DOHH2 (cell line): ENCODE data around the gene TMC8.
A peak's percentile ranks its signal among the peaks of the same experiment; 100 is the strongest.

Experiments
- H3F3A ChIP-seq: fragments of 200-600 bp; sonication (generic), shearing (Covaris generic); 2 replicates; pipeline ENCODE4 v1.6.0; 2016; ENCODE audit warnings: antibody characterized with exemption, mild to moderate bottlenecking; ENCODE audit not compliant: control insufficient read depth, insufficient read depth
- H3K27ac ChIP-seq: fragments of 200-600 bp; sonication (generic); 2 replicates; pipeline ENCODE4 v1.5.1; 2014; ENCODE audit warnings: low read depth, mild to moderate bottlenecking, low read length, moderate library complexity
- H3K27me3 ChIP-seq: fragments of 200-600 bp; sonication (generic); 2 replicates; pipeline ENCODE4 v1.6.1; 2014; ENCODE audit warnings: mild to moderate bottlenecking, low read length, mixed read lengths; ENCODE audit not compliant: control insufficient read depth
- H3K36me3 ChIP-seq: fragments of 200-600 bp; sonication (generic); 2 replicates; pipeline ENCODE4 v1.6.1; 2014; ENCODE audit warnings: mild to moderate bottlenecking, low read length, moderate library complexity, mixed read lengths; ENCODE audit not compliant: control insufficient read depth
- H3K4me1 ChIP-seq: fragments of 200-600 bp; sonication (generic); 2 replicates; pipeline ENCODE4 v1.6.1; 2014; ENCODE audit warnings: mild to moderate bottlenecking, low read length, mixed read lengths; ENCODE audit not compliant: control insufficient read depth
- H3K4me2 ChIP-seq: fragments of 200-600 bp; sonication (generic); 2 replicates; pipeline ENCODE4 v1.6.0; 2014; ENCODE audit warnings: mild to moderate bottlenecking, low read length, moderate library complexity
- H3K4me3 ChIP-seq: fragments of 200-600 bp; sonication (generic); 2 replicates; pipeline ENCODE4 v1.5.1; 2014; ENCODE audit warnings: mild to moderate bottlenecking, low read length, mixed read lengths
- H3K79me2 ChIP-seq: fragments of 200-600 bp; sonication (generic); 2 replicates; pipeline ENCODE4 v1.6.1; 2014; ENCODE audit warnings: mild to moderate bottlenecking, low read length, mixed read lengths; ENCODE audit not compliant: control insufficient read depth
- H3K9me2 ChIP-seq: fragments of 200-600 bp; sonication (generic); replicated peaks from 2 replicates; pipeline ENCODE4 v1.6.1; 2014; ENCODE audit warnings: mild to moderate bottlenecking, low read length, mixed read lengths; ENCODE audit not compliant: control insufficient read depth
- H3K9me3 ChIP-seq: fragments of 200-600 bp; sonication (generic); 2 replicates; pipeline ENCODE4 v1.6.1; 2014; ENCODE audit warnings: antibody characterized with exemption, low read length, mixed read lengths; ENCODE audit not compliant: control insufficient read depth, insufficient read depth
- H4K20me1 ChIP-seq: fragments of 200-600 bp; sonication (generic); 2 replicates; pipeline ENCODE4 v1.6.0; 2014; ENCODE audit warnings: low read depth, mild to moderate bottlenecking, antibody characterized with exemption, low read length, moderate library complexity; ENCODE audit not compliant: control insufficient read depth, insufficient read depth
- EZH2phosphoT487 ChIP-seq: fragments of 200-600 bp; sonication (generic); IDR thresholded peaks from 2 replicates; pipeline ENCODE4 v1.6.1; 2017; ENCODE audit warnings: borderline replicate concordance, mild to moderate bottlenecking, antibody characterized with exemption, low read length, moderate library complexity, mixed read lengths
- TF ChIP-seq, protein P1 (sequence below): fragments of 200-600 bp; sonication (generic); IDR thresholded peaks from one replicate; pipeline ENCODE4 v1.5.1; 2014; ENCODE audit warnings: antibody characterized with exemption, mild to moderate bottlenecking, low read depth, low read length; ENCODE audit not compliant: poor library complexity, severe bottlenecking

Gene TMC8

DNA sequence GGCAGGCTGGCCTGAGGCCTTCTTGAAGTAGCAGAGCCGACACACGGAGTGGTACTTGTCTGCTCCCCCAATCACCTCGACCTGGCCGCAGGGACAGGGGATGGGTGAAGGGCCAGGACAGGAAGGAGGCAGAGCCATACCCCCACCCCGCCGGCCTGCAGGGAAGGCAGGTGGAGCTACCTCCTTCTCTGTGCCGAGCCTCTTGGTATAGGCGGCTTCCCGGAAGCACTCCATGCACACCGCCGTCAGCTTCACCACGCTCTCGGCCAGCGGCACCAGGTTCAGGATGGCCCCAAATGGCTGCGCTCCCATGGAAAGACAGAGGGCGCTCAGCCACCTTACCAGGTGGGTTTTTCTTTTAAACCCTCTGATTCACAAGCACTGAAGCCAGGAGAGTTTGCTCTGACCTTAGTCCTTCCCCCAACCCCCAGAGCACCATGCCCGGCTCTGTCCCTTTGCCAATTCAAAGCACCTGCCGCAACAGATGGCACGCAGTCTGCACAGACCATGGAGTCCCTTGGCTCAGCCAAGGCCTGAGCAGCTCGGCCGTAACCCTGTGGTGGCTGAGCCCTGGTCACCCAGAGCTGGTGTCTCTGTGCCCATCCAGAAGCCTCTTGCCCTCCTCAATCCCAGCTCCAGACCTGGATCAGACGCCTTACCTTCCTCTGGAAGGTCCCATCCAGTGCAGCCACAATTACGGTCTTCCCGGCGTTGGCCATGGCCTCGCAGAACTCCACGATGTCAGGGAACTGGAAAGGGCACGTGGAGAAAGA is 44.5 kb downstream of the TMC8 start:
- peaks cover 10% of the 10 kb centered on the region for H4K20me1 ChIP-seq
- peaks cover 23% of the 10 kb centered on the region for H3F3A ChIP-seq
- peak overlapping the region; percentile 94 for H3K4me2 ChIP-seq
- peaks cover 96% of the 10 kb centered on the region for H3K36me3 ChIP-seq
- no peak for TF ChIP-seq EZH2phosphoT487
- TF ChIP-seq, protein P1, sequence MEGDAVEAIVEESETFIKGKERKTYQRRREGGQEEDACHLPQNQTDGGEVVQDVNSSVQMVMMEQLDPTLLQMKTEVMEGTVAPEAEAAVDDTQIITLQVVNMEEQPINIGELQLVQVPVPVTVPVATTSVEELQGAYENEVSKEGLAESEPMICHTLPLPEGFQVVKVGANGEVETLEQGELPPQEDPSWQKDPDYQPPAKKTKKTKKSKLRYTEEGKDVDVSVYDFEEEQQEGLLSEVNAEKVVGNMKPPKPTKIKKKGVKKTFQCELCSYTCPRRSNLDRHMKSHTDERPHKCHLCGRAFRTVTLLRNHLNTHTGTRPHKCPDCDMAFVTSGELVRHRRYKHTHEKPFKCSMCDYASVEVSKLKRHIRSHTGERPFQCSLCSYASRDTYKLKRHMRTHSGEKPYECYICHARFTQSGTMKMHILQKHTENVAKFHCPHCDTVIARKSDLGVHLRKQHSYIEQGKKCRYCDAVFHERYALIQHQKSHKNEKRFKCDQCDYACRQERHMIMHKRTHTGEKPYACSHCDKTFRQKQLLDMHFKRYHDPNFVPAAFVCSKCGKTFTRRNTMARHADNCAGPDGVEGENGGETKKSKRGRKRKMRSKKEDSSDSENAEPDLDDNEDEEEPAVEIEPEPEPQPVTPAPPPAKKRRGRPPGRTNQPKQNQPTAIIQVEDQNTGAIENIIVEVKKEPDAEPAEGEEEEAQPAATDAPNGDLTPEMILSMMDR = peak; percentile 25
- peak overlapping the region; percentile 37; the same call in 1 of the 2 replicates for H3K4me3 ChIP-seq
- H3K9me3 ChIP-seq = no peaks in the 10 kb centered on the region
- peak overlapping the region; percentile 65 for H3K27ac ChIP-seq
- H3K9me2 ChIP-seq = no peaks in the 10 kb centered on the region
- peaks cover 79% of the 10 kb centered on the region for H3K4me1 ChIP-seq
- H3K27me3 ChIP-seq = no peaks in the 10 kb centered on the region
- H3K79me2 ChIP-seq = peaks cover 36% of the 10 kb centered on the region

DNA sequence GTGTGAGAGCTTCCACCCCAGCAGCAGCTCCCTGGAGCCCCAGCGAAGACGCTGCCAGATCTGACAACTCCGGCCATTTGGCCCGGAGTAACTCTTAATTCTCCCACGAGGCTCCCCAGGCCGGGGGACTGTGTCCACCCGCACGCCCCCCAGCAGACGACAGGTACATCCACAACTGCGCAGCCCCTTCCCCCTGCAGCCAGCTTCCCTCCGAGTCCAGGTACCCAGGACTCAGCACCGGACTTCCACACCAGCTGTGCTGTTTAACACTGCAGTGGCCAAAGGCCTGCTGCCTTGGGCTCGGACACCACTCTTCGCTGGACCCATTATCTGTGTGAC is 45.0 kb downstream of the TMC8 start:
- Histone ChIP-seq H3F3A (peaks cover 23% of the 10 kb centered on the region), H3K9me2 (no peaks in the 10 kb centered on the region), H3K36me3 (peaks cover 96% of the 10 kb centered on the region), H4K20me1 (peaks cover 8% of the 10 kb centered on the region), H3K79me2 (peaks cover 33% of the 10 kb centered on the region), H3K4me2 (no peak overlapping the region; the same call in 1 of the 2 replicates), H3K4me3 (no peak overlapping the region), H3K9me3 (no peaks in the 10 kb centered on the region), H3K27me3 (no peaks in the 10 kb centered on the region), H3K4me1 (peaks cover 76% of the 10 kb centered on the region), H3K27ac (no peak overlapping the region)
- TF ChIP-seq, protein P1 = no peak
- no peak for TF ChIP-seq EZH2phosphoT487

DNA sequence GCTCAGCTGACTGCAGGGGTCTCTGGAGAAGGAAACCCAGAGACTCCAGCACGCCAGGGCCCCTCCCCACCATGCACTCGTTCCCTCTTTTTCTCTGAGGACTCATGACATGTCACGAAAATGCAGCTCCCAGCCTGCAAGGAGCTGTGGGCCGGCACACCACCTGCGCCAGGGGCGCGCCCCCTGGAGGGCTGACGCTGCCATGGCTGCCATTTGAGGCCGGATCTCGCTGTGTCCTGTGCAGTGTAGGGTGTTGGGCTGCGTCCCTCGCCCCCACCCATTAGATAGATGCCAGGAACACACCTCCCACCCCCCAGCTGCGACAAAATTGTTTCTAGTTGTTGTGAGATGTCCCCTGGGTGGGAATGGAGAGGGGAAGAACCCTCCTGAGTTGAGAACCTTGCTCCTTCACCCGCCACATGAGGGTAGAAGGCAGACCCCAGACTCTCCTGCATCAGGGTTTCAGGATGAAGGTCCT is 46.0 kb downstream of the TMC8 start:
- H3F3A ChIP-seq = peaks cover 23% of the 10 kb centered on the region
- no peak for TF ChIP-seq EZH2phosphoT487
- TF ChIP-seq, protein P1 = peak; percentile 99
- H3K9me2 ChIP-seq = no peaks in the 10 kb centered on the region
- H3K27ac ChIP-seq = peak overlapping the region; percentile 58
- no peaks in the 10 kb centered on the region for H3K27me3 ChIP-seq
- peak overlapping the region; percentile 54 for H3K4me2 ChIP-seq
- peaks cover 8% of the 10 kb centered on the region for H4K20me1 ChIP-seq
- H3K9me3 ChIP-seq = no peaks in the 10 kb centered on the region
- H3K4me1 ChIP-seq = peaks cover 76% of the 10 kb centered on the region
- H3K4me3 ChIP-seq = peak overlapping the region; percentile 28
- peaks cover 32% of the 10 kb centered on the region for H3K79me2 ChIP-seq
- peaks cover 96% of the 10 kb centered on the region for H3K36me3 ChIP-seq
